22Rv1 (cell line): ENCODE data around the gene VRTN.

Experiments used
- H3K27ac ChIP-seq: fragments of 450-650 bp; 2 replicates; pipeline ENCODE4 v1.5.1; 2017
- ZFX ChIP-seq: fragments of 450-650 bp; IDR thresholded peaks from 2 replicates; pipeline ENCODE4 v1.6.1; 2017; ENCODE audit warnings: antibody characterized with exemption, borderline replicate concordance
- TF ChIP-seq, protein P1 (sequence below): fragments of 450-650 bp; IDR thresholded peaks from 2 replicates; pipeline ENCODE4 v1.5.1; 2017; ENCODE audit warnings: mild to moderate bottlenecking

VRTN gene

DNA sequence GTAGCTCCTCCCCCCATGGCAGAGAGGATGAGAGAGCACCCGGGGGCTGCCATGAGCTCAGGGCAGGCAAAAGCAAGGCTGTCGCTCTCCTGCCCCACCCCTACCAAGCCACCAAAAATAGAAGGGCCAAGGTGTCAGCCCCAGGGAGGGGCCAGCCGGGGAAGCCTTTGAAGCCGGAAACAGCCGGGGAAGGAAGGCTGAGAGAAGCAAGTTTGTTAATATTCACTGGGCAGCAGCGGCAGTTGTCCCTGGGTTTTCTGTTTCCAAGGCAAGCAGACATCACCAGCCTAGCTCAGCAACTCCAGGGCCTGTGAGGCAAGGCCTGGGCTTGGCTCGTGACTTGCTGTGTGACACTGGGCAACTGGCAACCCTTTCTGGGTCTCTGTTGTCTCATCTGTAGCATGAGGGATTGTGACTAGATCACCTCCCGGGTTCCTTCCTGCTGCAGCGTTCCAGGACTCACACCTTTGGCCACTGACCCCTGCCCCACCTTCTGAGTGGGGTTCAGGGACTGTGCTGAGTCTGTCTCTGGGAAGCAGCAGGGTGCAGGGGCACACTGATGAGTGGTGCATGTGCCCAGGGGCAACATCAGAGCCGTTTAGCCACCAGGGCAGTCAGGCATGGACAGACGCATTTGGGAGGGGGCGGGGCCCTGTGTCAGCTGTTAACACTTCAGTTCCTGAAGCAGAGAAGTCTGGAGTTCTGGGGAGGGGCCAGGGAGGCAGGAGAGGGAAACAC, 53.4 kb downstream of the VRTN start:
- H3K27ac ChIP-seq, result no peak overlapping the region
- no peak for TF ChIP-seq ZFX
- TF ChIP-seq, protein P1, sequence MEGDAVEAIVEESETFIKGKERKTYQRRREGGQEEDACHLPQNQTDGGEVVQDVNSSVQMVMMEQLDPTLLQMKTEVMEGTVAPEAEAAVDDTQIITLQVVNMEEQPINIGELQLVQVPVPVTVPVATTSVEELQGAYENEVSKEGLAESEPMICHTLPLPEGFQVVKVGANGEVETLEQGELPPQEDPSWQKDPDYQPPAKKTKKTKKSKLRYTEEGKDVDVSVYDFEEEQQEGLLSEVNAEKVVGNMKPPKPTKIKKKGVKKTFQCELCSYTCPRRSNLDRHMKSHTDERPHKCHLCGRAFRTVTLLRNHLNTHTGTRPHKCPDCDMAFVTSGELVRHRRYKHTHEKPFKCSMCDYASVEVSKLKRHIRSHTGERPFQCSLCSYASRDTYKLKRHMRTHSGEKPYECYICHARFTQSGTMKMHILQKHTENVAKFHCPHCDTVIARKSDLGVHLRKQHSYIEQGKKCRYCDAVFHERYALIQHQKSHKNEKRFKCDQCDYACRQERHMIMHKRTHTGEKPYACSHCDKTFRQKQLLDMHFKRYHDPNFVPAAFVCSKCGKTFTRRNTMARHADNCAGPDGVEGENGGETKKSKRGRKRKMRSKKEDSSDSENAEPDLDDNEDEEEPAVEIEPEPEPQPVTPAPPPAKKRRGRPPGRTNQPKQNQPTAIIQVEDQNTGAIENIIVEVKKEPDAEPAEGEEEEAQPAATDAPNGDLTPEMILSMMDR, result no peak

GRCh38 chr14:74402401-74403251, 54.4 kb downstream of the VRTN start:
- no peak for TF ChIP-seq ZFX
- TF ChIP-seq, protein P1, result no peak
- no peak overlapping the region for H3K27ac ChIP-seq

DNA sequence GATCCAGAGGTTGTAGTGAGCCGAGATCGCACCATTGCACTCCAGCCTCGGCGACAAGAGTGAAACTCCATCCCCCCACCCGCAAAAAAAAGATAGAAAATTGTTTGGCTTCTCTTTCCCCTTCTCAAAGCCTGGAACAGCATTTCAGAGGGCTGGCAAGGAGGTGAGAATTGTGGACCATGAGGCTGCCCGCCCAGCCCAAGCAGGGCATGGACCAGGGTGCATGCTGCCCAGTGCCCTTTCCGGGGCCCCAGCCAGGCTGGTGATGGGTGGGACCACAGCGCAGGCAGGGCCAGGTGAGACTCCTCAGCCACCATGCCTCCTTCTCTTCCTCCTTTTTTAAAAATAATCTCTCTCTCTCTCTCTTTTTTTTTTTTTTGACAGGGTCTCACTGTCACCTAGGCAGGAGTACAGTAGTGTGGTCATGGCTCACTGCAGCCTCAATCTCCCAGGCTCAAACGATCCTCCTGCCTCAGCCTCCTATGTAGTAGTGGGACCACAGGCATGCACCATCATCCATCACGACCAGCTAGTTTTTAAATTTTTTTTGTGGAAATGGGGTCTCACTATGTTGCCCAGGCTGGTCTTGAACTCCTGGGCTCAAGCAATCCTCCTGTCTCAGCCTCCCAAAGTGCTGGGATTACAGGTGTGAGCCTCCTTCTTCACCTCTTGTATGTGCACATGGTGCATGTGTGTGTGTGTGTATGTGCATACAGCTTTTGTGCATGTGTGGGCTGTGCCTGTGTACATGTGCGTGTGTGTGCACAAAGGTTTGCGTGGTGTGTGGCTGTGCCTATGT, 55.5 kb downstream of the VRTN start:
- TF ChIP-seq, protein P1, result no peak
- TF ChIP-seq ZFX, result no peak
- no peak overlapping the region for H3K27ac ChIP-seq

GRCh38 chr14:74404435-74404834, 56.2 kb downstream of the VRTN start:
- TF ChIP-seq ZFX, result no peak
- H3K27ac ChIP-seq, result no peak overlapping the region

DNA sequence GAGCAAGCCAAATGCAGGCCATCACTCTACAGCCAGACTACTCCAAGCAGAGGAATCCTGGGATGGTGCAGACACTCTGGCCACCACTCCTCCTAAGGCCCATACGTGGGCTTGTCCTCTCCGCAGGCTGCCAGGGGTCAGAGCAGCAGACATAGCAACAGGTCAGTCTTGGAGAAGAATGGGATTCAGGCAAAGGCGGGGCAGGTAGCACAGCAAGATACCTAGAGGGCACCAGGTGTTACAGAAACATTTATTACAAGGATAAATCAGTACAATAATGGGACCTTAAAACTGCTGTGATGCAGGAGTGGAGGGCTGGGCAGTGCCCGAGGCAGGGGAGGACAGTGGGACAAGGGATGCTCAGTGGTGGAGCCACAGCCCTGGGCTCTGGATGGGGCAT, 57.4 kb downstream of the VRTN start:
- no peak overlapping the region for H3K27ac ChIP-seq
- no peak for TF ChIP-seq ZFX
- TF ChIP-seq, protein P1, result no peak

- no peak overlapping the region for H3K27ac ChIP-seq
- no peak for TF ChIP-seq ZFX
- TF ChIP-seq, protein P1, result no peak
Observed at GRCh38 chr14:74407021-74407800, 58.9 kb downstream of the VRTN start.

GRCh38 chr14:74407801-74408154, 59.5 kb downstream of the VRTN start:
- TF ChIP-seq ZFX, result no peak
- TF ChIP-seq, protein P1, result no peak

More at GRCh38 chr14:74407801-74408154, 59.5 kb downstream of the VRTN start:
- H3K27ac ChIP-seq, result no peak overlapping the region
